GM19351 (cell line): Measurements from ENCODE around the gene TMEM163.
"Not testable (repeated sequence)": the region's sequence is repeated elsewhere in the genome, so short reads cannot be mapped to it uniquely, and the experiment has no call there.

Experiments used
- ATAC-seq: cut with Tn5 transposase; IDR thresholded peaks from one replicate; pipeline ENCODE4 v1.9.1; 2021; ENCODE audit warnings: mild to moderate bottlenecking, moderate library complexity; ENCODE audit not compliant: unreplicated experiment

TMEM163 gene

DNA sequence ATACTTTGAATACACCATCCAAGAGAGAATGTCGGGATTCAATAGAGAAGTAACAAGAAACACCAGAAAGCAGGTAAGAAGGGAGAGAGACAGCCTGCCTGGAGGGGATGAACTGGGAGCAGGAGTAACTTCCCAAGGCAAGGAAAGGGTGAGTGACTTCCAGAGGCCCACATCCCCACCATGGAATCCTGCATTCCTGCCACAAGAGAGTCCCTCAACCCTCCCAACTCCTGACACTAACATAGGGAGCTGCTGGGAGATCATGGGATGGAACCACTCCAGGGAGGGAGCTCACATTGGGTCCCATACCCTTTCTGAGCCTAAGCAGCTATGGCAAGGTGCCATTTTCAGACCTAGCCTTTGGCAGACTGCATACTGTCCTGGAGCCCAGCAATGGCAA, 5.5 kb upstream of the TMEM163 start:
- no peak for ATAC-seq

- not testable (repeated sequence) for ATAC-seq
Measured at GRCh38 chr2:134723742-134724141, 4.9 kb upstream of the TMEM163 start.

DNA sequence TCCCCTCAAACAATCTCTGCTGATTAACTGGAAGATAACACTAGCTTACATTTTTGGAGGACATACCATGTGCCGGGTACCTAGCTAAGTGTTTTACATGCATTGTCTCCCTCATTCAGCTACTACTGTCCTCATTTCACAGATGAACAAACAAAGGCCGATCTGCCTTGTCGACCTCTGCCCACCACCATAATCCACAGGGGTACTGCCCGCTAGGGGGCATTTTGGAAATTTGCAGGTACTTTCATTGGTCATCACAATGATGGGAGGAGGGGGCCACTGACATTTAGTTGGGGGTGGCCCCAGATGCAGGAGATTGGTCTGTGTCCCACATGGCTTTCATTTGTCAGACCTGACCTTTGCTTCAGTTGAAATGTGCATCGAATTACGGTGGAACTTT, 3.9 kb upstream of the TMEM163 start:
- ATAC-seq = no peak

DNA sequence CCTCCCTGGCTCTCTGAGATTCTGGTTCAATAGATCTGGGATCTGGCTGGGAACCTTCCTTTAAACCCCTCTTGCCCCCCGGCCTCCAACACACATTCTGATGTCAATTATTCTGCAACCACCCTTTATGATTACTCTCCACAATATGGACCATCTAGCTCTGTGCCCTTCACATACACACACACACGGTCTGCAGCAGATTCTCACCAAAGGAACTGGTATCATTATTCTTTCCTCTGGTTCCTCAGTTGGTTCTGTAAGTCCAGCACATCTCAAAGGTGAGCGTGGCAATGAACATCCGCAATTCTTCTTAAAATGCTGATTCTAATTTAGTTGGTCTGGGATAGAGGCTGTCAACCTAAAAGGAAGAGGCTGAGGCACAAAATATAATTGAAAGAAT, 2.8 kb upstream of the TMEM163 start:
- no peak for ATAC-seq

DNA sequence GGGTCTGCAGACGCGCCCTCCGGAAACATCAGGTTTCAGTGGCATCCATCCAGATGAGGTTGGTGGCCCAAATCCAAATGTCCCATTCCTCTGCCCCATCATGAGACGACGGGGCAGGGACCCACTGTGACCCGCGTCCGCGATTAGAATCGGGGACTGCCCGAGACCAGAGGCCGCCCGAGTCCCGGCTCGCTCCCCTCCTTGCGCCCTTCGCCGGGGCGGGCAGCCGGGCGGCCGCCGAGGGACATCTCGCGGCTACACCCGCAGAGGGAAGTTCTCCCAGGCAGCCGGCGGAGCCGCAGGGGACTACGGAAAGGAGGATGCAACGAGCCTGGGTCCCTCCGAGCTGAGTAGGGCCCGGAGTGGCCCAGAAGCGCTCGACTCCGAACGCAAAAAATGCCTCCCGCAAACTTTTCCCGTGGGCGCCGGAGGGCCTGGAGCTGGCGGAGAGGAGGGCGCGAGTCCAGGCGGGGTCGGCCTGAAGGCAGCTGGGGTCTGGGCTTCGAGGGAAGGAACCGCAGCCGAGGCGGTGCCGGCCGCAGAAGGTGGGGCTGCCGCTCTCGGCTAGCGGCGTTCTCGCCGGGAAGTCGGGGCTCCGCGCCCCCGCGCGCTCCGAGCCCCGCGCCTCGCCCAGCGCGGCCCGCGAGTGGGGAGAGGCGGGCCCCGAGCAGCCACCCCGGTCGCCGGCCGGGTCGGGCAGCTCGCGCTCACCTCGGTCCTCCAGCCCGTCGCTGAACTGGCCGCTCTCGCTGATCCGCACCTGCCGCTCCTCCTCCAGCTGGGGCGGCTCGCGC, 580 bp downstream of the TMEM163 start:
- ATAC-seq = peak; percentile 35

DNA sequence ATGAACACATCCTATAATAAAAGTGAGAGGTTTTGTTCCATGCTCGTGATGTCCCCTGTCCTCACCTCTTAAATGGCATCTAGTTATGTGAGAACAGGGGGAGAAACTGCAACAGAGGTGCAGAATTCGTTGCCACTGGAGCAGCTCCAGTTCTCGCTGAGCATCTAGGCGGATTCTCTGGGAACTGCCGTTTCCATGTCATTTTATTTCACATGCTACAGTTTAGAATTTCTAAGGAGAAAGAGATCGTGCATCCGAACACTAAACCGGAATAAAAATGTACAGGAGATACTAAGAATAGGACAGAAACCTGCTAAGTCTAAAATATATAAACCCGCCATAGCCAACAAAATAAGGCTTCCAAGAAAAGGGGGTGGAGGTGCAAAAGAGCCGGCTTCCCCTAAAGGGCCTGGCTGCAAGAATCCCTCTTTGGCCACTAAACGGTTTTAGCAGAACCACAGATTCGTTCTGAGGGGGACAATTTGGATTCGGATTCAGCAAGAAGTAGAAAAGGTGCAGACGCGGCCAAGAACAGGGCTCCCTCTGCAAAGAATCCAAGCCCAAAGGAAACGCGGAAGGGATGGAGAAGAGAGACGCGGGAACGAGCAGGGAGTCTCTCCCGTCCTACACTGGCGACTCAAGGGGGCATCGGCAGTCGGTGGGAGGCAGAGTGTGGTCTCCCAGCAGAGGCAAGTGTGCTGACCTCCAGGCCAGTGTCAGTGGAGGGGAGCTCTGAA, 1.3 kb downstream of the TMEM163 start:
- ATAC-seq = no peak

DNA sequence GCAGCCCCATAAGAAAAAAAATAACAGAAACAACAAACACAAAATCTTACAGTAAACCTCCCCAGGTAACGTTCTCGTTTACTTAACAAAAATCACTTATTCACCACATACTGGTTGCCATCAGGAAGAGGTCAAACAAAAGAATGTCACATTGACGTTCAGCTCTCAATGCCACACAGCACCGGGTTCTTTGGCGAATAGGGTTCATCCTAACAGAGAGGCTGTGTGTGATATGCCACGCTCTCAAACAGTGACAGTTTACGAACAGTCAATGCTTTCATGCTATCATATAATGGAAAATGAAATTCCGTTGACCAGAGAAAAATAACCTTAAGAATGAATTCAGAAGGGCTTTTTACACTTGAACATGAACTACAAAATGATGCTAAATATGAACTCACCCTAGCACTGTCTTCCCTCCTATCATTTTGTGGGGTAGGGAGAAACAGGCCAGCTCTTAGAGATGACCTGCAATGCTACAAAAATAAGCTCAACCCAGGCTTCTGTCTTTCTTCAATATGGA, 2.0 kb downstream of the TMEM163 start:
- no peak for ATAC-seq

DNA sequence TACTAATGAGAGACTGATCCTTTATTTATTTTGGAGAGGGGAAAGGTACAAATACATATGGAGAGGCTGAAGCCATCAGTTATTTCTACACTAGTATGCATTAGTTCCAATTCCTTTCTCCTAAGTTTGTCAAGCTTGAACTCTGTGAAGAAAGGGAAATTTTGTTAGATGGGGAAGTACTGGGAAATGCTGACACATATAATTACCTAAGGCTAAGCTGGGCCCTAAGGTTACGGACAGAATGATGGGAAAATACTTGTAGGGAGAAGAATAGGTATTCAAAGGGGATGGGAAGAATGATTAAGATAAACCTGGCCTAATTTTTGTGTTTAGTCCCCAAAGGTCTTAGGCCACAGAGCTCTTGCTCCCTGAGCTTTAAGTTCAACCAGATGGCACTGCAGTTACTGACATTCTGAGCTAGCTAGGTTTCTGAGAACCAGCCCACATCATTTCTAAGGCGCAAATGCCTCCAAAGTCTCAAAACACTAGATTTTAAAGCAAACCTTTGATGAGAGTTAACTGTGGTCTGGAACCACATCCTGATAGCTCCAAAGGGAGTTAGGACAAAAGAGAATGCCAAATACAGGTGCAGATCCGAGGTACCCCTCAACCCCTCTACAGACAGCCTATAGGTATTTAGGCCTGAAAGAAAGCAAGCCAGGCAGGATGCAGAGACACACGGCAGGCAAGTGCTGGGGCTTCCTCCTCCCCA, 2.7 kb downstream of the TMEM163 start:
- ATAC-seq = no peak

GRCh38 chr2:134714228-134714627, 4.6 kb downstream of the TMEM163 start:
- peak; percentile 42 for ATAC-seq

GRCh38 chr2:134713606-134714005, 5.2 kb downstream of the TMEM163 start:
- ATAC-seq = no peak

GRCh38 chr2:134713176-134713575, 5.6 kb downstream of the TMEM163 start:
- no peak for ATAC-seq

DNA sequence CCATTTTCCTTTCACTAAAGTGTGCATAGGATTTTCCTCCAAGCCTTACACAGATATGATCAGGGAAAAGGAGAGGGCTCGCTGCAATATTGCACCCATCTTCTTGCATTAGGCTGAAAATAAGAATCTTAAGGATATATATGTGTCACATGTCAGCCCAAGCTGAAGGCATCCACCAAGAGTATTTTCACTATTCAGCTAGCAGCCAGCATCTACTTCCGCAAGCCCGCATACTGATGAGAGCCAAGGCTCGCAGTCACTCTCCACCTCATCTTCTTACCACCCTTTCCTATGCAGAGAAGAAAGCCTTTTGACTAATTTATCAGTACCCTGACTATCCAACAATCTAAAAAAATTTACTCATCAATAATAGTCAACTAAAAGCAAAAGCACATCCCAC, 6.1 kb downstream of the TMEM163 start:
- no peak for ATAC-seq

DNA sequence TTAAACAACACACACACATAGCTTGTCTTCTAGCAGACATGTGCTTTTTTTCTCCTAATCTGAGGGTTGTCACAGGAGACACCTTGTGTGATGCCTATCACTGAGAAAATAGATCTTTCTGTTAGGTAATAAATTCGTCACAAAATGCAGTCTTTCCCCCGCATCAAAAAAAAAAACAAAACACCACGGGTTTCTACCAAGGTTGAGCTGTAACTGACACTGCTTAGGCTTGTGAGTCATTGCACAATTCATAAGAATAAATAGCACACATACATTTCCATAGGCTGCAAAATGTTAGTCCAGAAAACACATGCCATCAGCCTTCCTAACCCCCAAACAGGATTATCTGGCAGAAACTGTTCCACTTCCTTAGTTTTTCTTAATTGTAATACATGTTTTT, 6.5 kb downstream of the TMEM163 start:
- ATAC-seq = no peak

DNA sequence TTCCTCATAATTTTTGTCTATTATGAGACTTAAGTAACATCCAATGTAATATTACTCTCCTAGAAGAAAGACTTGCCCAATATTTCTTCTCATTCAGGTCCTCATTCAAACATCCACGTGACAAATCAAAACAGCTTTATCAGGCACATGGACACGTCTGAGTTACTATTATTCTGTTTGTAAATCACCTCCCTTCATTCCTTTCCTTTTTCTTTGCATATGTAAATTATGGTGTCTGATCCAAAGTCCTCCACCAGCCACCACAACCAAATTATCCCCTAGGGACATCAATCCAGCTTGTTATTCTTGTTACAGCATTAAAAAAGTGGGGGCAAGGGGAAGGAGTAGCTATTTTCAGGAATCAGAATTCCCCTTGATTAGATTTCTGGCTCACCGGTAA, 7.1 kb downstream of the TMEM163 start:
- no peak for ATAC-seq

- no peak for ATAC-seq
Measured at GRCh38 chr2:134707330-134707676, 11.5 kb downstream of the TMEM163 start.

GRCh38 chr2:134706587-134707329, 12.0 kb downstream of the TMEM163 start:
- no peak for ATAC-seq

- no peak for ATAC-seq
Measured at GRCh38 chr2:134705861-134706586, 12.8 kb downstream of the TMEM163 start.

- no peak for ATAC-seq
Measured at GRCh38 chr2:134704173-134704572, 14.6 kb downstream of the TMEM163 start.

DNA sequence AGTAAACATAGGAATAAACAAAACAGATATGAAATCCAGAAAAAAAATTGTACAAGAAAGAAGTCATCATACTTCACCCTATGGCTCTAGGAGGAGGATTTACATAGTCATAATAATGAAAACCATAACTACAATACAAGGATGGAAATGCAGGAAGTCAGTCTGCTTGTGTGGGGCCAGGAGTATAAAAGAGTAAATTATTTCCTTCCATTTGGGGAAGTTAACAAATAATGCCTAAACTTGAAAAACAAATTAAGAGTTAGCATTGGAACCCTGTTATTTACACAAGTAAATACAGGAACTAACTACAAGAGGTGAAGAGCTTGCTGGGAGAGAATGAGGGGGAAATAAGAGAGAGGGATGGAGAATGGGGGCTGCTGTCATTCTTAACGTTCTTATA, 15.4 kb downstream of the TMEM163 start:
- no peak for ATAC-seq

GRCh38 chr2:134700730-134701129, 18.1 kb downstream of the TMEM163 start:
- no peak for ATAC-seq
